GM21526 (cell line): Measurements from ENCODE around the gene RFX7.

ENCODE experiments used
- ATAC-seq: cut with Tn5 transposase; IDR thresholded peaks from one replicate; pipeline ENCODE4 v1.9.1; 2021; ENCODE audit warnings: moderate library complexity; ENCODE audit not compliant: unreplicated experiment, low FRiP score

Gene RFX7

GRCh38 chr15:56052395-56053045, 191.2 kb downstream of the RFX7 start:
- ATAC-seq, result no peak

GRCh38 chr15:56051676-56052075, 192.0 kb downstream of the RFX7 start:
- ATAC-seq, result no peak

GRCh38 chr15:56049577-56049976, 194.1 kb downstream of the RFX7 start:
- no peak for ATAC-seq

DNA sequence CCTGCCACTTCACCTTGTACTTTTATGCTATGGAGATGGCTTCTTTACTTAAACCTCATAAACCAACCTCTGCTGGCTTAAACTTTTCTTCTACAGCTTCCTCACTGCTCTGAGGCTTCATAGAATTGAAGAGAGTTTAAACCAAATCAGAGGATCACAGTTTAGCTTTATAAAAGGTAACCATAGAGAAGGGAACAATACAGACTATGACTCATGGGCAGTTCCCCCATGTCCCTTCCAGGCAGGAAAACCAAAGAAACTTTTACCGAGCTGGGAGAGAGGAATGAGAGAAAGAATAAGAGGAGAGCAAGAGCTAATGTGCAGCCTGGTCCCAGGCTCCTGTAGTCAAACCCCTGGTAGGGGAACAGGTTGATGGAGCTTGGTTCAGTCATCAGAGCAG, 196.3 kb downstream of the RFX7 start:
- ATAC-seq, result no peak

- no peak for ATAC-seq
Observed at GRCh38 chr15:56045068-56045748, 198.5 kb downstream of the RFX7 start.

- ATAC-seq, result no peak
Observed at GRCh38 chr15:56042982-56043980, 200.4 kb downstream of the RFX7 start.

- no peak for ATAC-seq
Observed at GRCh38 chr15:56042498-56042897, 201.2 kb downstream of the RFX7 start.

GRCh38 chr15:56042031-56042430, 201.6 kb downstream of the RFX7 start:
- no peak for ATAC-seq

GRCh38 chr15:56040081-56041035, 203.3 kb downstream of the RFX7 start:
- ATAC-seq, result no peak

- no peak for ATAC-seq
Observed at GRCh38 chr15:56038707-56039106, 205.0 kb downstream of the RFX7 start.

DNA sequence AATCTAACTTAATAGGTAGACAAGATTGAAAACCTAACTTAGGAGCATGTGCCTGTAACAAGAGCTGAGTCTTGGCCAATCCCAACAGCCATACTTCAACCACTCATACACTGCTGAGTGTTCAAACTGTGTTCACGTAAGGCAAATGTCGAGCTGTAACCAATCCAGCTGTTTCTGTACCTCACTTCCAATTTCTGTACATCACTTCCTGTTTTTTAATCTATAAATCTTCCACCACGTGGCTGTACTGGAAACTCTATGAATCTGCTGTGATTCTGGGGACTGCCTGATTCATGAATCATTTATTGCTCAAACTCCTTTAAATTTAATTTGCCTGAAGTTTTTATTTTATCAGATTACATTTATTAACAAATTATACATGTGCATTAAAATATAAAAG, 205.7 kb downstream of the RFX7 start:
- ATAC-seq, result no peak
